Measurements from ENCODE around the gene LAPTM5. TPM values are rescaled to one million over a fixed set of nuclear protein-coding genes. Genes with fewer than 3 reads are reported as not detected.

Gene LAPTM5
- total RNA-seq, 4 donors from 2014 or later, result 21.1 to 67.8 (median 43.1) TPM

- Histone ChIP-seq H3K4me3 (no peak overlapping the region), H3K36me3 (no peaks in the 10 kb centered on the region), H3K4me1 (peaks cover 0 to 20% (median 0%) of the 10 kb centered on the region in 4 donors), H3K27me3 (peaks cover 0 to 8% of the 10 kb centered on the region in 2 donors), H3K9me3 (no peaks in the 10 kb centered on the region), H3K27ac (no peak overlapping the region)
- 41 to 51% methylated on average over 5 of the region's 5 CpGs for WGBS, 2 donors
- TF ChIP-seq CTCF (IDR thresholded peaks at IDR 0.05) (no peak), EP300 (IDR thresholded peaks at IDR 0.05) (no peak), POLR2A (IDR thresholded peaks at IDR 0.05) (no peak)
- no peak for DNase-seq (ENCODE audit: low spot score in 2 of 2)
Observed at GRCh38 chr1:30693822-30694221, 63.8 kb downstream of the LAPTM5 start.

- Histone ChIP-seq H3K9me3 (no peaks in the 10 kb centered on the region), H3K36me3 (no peaks in the 10 kb centered on the region), H3K4me1 (peaks cover 0 to 17% (median 0%) of the 10 kb centered on the region in 4 donors), H3K27ac (no peak overlapping the region), H3K4me3 (no peak overlapping the region), H3K27me3 (peaks cover 0 to 12% of the 10 kb centered on the region in 2 donors)
- TF ChIP-seq CTCF (IDR thresholded peaks at IDR 0.05) (no peak), POLR2A (IDR thresholded peaks at IDR 0.05) (no peak), EP300 (IDR thresholded peaks at IDR 0.05) (no peak)
- no peak for DNase-seq (ENCODE audit: low spot score in 2 of 2)
- WGBS, 2 donors, result 70 to 77% methylated on average over 3 of the region's 3 CpGs
Observed at GRCh38 chr1:30693366-30693765, 64.2 kb downstream of the LAPTM5 start.

- Histone ChIP-seq H3K4me3 (no peak overlapping the region), H3K27me3 (peaks cover 0 to 13% of the 10 kb centered on the region in 2 donors), H3K27ac (no peak overlapping the region), H3K36me3 (no peaks in the 10 kb centered on the region), H3K4me1 (peaks cover 0 to 14% (median 0%) of the 10 kb centered on the region in 4 donors), H3K9me3 (no peaks in the 10 kb centered on the region)
- TF ChIP-seq POLR2A (IDR thresholded peaks at IDR 0.05), result no peak
- no peak for TF ChIP-seq CTCF (IDR thresholded peaks at IDR 0.05)
- no peak for TF ChIP-seq EP300 (IDR thresholded peaks at IDR 0.05)
- no peak for DNase-seq (ENCODE audit: low spot score in 2 of 2)
- WGBS, 2 donors, result 74 to 77% methylated on average over 7 of the region's 7 CpGs
Observed at GRCh38 chr1:30692948-30693301, 64.6 kb downstream of the LAPTM5 start.

- DNase-seq (ENCODE audit: low spot score in 2 of 2), result no peak
- 64 to 66% methylated on average over 7 of the region's 7 CpGs for WGBS, 2 donors
- no peak overlapping the region for H3K27ac ChIP-seq
- H3K27me3 ChIP-seq, result peaks cover 0 to 13% of the 10 kb centered on the region in 2 donors
- H3K4me1 ChIP-seq, result peaks cover 0 to 14% (median 0%) of the 10 kb centered on the region in 4 donors
- H3K9me3 ChIP-seq, result no peaks in the 10 kb centered on the region
- no peak overlapping the region for H3K4me3 ChIP-seq
- H3K36me3 ChIP-seq, result no peaks in the 10 kb centered on the region
- TF ChIP-seq EP300 (IDR thresholded peaks at IDR 0.05) (no peak), POLR2A (IDR thresholded peaks at IDR 0.05) (no peak), CTCF (IDR thresholded peaks at IDR 0.05) (no peak)
Observed at GRCh38 chr1:30692201-30692947, 65.2 kb downstream of the LAPTM5 start.

GRCh38 chr1:30691480-30691879 lies 66.1 kb downstream of the LAPTM5 start:
- no peak for DNase-seq (ENCODE audit: low spot score in 2 of 2)
- WGBS, 2 donors, result 42 to 73% methylated on average over 5 of the region's 5 CpGs
- Histone ChIP-seq H3K36me3 (no peaks in the 10 kb centered on the region), H3K9me3 (no peaks in the 10 kb centered on the region), H3K4me3 (no peak overlapping the region), H3K4me1 (peaks cover 0 to 14% (median 0%) of the 10 kb centered on the region in 4 donors), H3K27ac (no peak overlapping the region), H3K27me3 (peaks cover 0 to 22% of the 10 kb centered on the region in 2 donors)
- TF ChIP-seq CTCF (IDR thresholded peaks at IDR 0.05) (no peak), POLR2A (IDR thresholded peaks at IDR 0.05) (no peak), EP300 (IDR thresholded peaks at IDR 0.05) (no peak)
